VCaP (cell line): Measurements from ENCODE around the gene FAM98B.

Experiments used
- H3K27ac ChIP-seq: fragments of 450-650 bp; 2 replicates; pipeline ENCODE4 v1.5.1; 2017
- CTCF ChIP-seq: fragments of 450-650 bp; conservative IDR thresholded peaks from 2 replicates; pipeline ENCODE4 v1.5.1; 2017; ENCODE audit warnings: mild to moderate bottlenecking, moderate library complexity

FAM98B gene

GRCh38 chr15:38487378-38487777, 33.5 kb downstream of the FAM98B start:
- no peak for TF ChIP-seq CTCF
- H3K27ac ChIP-seq = no peak overlapping the region

GRCh38 chr15:38490242-38490922, 36.5 kb downstream of the FAM98B start:
- H3K27ac ChIP-seq = no peak overlapping the region
- TF ChIP-seq CTCF = no peak

- 0 out of 2 replicates have a peak, but pooled peaks have one; percentile 5 for TF ChIP-seq CTCF
- H3K27ac ChIP-seq = no peak overlapping the region
These were observed 42.2 kb downstream of the FAM98B start for GRCh38 chr15:38496151-38496550.

- no peak for TF ChIP-seq CTCF
- H3K27ac ChIP-seq = no peak overlapping the region
These were observed 45.7 kb downstream of the FAM98B start for GRCh38 chr15:38499651-38500050.

- no peak overlapping the region for H3K27ac ChIP-seq
- TF ChIP-seq CTCF = no peak
These were observed 49.6 kb downstream of the FAM98B start for GRCh38 chr15:38503496-38503895.

GRCh38 chr15:38504680-38505467, 50.9 kb downstream of the FAM98B start:
- TF ChIP-seq CTCF = no peak
- no peak overlapping the region for H3K27ac ChIP-seq

GRCh38 chr15:38506997-38507396, 53.1 kb downstream of the FAM98B start:
- no peak for TF ChIP-seq CTCF
- no peak overlapping the region for H3K27ac ChIP-seq
